Prostate gland (tissue), 2 donors: ENCODE measurements around the gene CCNB1. TPM values are rescaled to one million over a fixed set of nuclear protein-coding genes. Genes with fewer than 3 reads are reported as not detected.
"Not testable (repeated sequence)": the region's sequence is repeated elsewhere in the genome, so short reads cannot be mapped to it uniquely, and the experiment has no call there.

Source experiments
- DNase-seq: peaks from one replicate; pipeline ENCODE4 v3.0.0-alpha.2; 2019; ENCODE audit warnings: low spot score
- H3K27ac ChIP-seq, 2 donors: fragments of 200-600 bp; sonication (generic); 2 replicates each; pipeline ENCODE4 v1.5.1; 2017 to 2019
- H3K27me3 ChIP-seq: fragments of 200-600 bp; sonication (generic); replicated peaks from 2 replicates; pipeline ENCODE4 v1.5.1; 2019; ENCODE audit not compliant: insufficient read depth
- H3K36me3 ChIP-seq, 2 donors: fragments of 200-600 bp; sonication (generic); 1 replicate in 1 of 2; 2 replicates in 1 of 2; pipeline versions ENCODE4 v1.5.1 to v1.8.1; 2017 to 2019
- H3K4me1 ChIP-seq: fragments of 200-600 bp; sonication (generic); replicated peaks from 2 replicates; pipeline ENCODE4 v1.5.1; 2019
- H3K4me3 ChIP-seq, 2 donors: fragments of 200-600 bp; sonication (generic); 2 replicates each; pipeline ENCODE4 v1.5.1; 2017 to 2019
- H3K9me3 ChIP-seq: fragments of 200-600 bp; sonication (generic); 2 replicates; pipeline ENCODE4 v1.5.1; 2017
- POLR2A ChIP-seq: fragments of 450-650 bp; IDR thresholded peaks from one replicate; pipeline ENCODE4 v1.6.1; 2016; ENCODE audit warnings: antibody characterized with exemption, mild to moderate bottlenecking
- POLR2AphosphoS5 ChIP-seq: sonication (generic); formaldehyde crosslinking; IDR thresholded peaks from one replicate; pipeline ENCODE4 v1.6.1; 2017; ENCODE audit warnings: antibody characterized with exemption
- WGBS: methylation state at CpG from one replicate; pipeline ENCODE4 v1.1.5; 2018; 5-methylcytosine and 5-hydroxymethylcytosine counted together
- intact Hi-C: fragments of 100-400 bp; cut with DNase I; formaldehyde crosslinking; loops from one replicate; pipeline ENCODE4 v1.14.2; 2022
- total RNA-seq, 2 donors: library from RNA; depleted of rRNA; stranded (reverse); fragments of >200 nt; gene quantifications; one replicate each; pipeline ENCODE4 v1.1.0, GENCODE V29; 2016
- TF ChIP-seq, protein P1 (sequence below), 4 experiments: fragments of 200-600 bp in 2 of 4; fragments of 450-650 bp in 2 of 4; sonication (generic) in 2 of 4; IDR thresholded peaks; 1 replicate in 3 of 4; 2 replicates in 1 of 4; pipeline ENCODE4 v1.5.1; 2016 to 2019; ENCODE audit warnings: antibody characterized with exemption in 4 of 4, mild to moderate bottlenecking in 2 of 4, moderate library complexity in 2 of 4

Gene CCNB1
- total RNA-seq, 2 donors from 2014 or later: 9.7 to 24.3 TPM

DNA sequence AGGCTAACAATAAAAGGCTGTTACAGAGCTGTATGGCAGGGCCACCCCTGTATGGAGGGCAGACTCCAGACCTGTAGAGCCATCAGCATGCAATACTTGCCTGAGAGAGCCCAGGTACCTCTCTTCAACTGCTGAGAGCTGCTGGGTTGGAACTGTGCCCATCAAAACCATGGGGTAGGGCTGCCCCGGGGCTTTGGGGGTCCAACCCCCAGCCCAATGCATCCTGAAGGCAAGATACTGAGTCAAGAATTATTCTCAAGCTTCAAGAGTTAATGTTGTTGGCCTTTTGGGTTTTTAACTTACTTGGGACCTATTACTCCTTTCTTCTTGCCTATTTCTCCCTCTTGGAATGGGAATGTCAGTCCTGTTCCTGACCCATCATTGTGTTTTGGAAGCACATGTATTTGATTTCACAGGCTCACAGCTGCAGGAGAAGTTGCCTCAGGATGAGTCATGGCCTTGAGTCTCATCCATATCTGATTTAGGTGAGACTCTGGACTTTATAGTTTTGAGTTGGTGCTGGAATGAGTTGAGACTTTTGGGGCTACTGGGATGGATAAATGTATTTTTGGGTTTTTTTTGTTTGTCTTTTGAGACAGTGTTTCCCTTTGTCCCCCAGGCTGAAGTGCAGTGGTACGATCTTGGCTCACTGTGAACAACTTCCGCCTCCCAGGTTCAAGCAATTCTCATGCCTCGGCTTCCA, 46.7 kb downstream of the CCNB1 start:
- H3K4me1 ChIP-seq: no peaks in the 10 kb centered on the region
- no peaks in the 10 kb centered on the region for H3K36me3 ChIP-seq
- no peak overlapping the region for H3K27ac ChIP-seq
- intact Hi-C loops: loop anchor here (10.0 kb wide), 1 partner anchor 119 kb away; the partner anchor contains the start of gene SLC30A5
- no peaks in the 10 kb centered on the region for H3K27me3 ChIP-seq
- no peak overlapping the region for H3K4me3 ChIP-seq
- TF ChIP-seq, protein P1, sequence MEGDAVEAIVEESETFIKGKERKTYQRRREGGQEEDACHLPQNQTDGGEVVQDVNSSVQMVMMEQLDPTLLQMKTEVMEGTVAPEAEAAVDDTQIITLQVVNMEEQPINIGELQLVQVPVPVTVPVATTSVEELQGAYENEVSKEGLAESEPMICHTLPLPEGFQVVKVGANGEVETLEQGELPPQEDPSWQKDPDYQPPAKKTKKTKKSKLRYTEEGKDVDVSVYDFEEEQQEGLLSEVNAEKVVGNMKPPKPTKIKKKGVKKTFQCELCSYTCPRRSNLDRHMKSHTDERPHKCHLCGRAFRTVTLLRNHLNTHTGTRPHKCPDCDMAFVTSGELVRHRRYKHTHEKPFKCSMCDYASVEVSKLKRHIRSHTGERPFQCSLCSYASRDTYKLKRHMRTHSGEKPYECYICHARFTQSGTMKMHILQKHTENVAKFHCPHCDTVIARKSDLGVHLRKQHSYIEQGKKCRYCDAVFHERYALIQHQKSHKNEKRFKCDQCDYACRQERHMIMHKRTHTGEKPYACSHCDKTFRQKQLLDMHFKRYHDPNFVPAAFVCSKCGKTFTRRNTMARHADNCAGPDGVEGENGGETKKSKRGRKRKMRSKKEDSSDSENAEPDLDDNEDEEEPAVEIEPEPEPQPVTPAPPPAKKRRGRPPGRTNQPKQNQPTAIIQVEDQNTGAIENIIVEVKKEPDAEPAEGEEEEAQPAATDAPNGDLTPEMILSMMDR (IDR thresholded peaks at IDR 0.05): no peak
- TF ChIP-seq POLR2AphosphoS5 (no peak), POLR2A (no peak)
- no peak for DNase-seq
- WGBS: 100% methylated on average over 4 of the region's 4 CpGs
- H3K9me3 ChIP-seq: no peaks in the 10 kb centered on the region

DNA sequence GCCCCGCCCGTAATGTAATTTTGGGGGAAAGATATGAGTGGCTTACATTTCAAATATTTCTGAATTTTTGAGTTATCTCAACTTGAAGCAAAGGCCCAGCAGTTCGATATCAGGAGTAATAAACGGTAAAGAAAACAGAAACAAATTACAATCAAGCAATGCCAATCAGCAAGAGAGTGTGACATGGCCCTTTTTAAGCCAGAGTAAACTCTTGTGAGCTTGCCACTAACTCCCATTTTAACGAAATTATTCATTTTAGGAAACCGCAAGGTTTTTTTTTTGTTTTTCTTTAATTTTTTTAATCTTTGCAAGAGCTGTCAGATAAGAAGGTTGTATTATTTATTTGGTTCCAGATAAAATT, 50.2 kb downstream of the CCNB1 start:
- no peaks in the 10 kb centered on the region for H3K27me3 ChIP-seq
- intact Hi-C loops: loop anchor here (10.0 kb wide), 1 partner anchor 122 kb away; the partner anchor contains the start of gene SLC30A5
- peak overlapping the region; percentile 77 to 91 for H3K4me3 ChIP-seq
- WGBS: 55% methylated on average over 6 of the region's 6 CpGs
- peaks cover 4% of the 10 kb centered on the region for H3K4me1 ChIP-seq
- no peaks in the 10 kb centered on the region for H3K9me3 ChIP-seq
- no peaks in the 10 kb centered on the region for H3K36me3 ChIP-seq
- no peak for DNase-seq
- peak overlapping the region in 1 of 2 donors; percentile 86 for H3K27ac ChIP-seq
- TF ChIP-seq POLR2A (no peak), POLR2AphosphoS5 (no peak)
- TF ChIP-seq, protein P1 (IDR thresholded peaks at IDR 0.05): no peak

DNA sequence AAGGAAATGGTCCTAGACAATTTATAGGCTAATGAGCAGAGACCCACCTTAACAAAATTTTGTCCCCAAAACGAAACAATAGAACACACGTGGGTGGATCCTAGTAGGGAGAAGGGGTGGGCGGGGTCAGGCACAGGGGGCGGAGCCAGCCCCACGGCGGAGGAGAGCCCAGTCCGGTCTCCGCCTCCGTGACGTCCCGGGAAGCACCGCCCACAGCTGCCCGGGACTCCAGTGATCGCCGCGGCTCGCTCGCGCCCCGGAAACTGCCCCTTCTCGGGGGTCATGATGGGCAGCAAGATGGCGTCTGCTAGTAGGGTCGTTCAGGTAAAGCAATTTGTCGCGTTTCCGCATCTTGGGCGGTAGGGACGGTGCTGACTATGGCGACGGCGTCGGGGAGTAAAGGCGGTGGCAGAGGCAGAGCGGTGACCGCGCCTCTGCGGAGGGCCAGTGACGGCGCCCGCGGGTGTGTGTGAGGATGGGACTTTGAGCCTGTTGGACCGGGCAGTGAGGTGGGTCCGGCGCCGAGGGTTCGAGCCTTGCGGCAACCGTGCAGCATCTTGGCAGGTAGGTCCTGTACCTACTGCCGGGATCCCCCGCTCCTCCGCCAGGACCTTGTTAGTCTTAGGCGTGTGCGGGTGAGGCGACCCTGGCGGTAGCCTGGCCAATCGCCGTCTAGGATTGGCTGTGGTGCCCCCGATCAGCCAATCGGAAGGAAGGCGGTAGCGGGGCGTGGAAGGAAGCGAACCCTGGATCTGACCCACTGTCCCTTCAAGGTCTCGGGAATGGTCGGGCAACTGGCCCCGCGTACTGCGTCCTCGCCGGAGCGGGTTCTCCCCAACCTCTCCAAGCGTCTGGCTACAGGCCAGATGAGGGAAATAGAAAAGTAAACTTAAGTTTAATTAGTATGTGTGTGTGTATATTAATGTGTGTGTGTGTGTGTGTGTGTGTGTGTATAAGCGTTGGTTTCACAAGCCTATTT, 50.9 kb downstream of the CCNB1 start:
- intact Hi-C loops: loop anchor here (10.0 kb wide), 1 partner anchor 123 kb away; the partner anchor contains the start of gene SLC30A5
- peak overlapping the region; percentile 77 to 91 for H3K4me3 ChIP-seq
- H3K9me3 ChIP-seq: no peaks in the 10 kb centered on the region
- DNase-seq: peak; percentile 96
- H3K27ac ChIP-seq: peak overlapping the region; percentile 86 to 87
- peaks cover 4% of the 10 kb centered on the region for H3K4me1 ChIP-seq
- WGBS: under 1% methylated on average over 52 of the region's 73 CpGs
- no peaks in the 10 kb centered on the region for H3K27me3 ChIP-seq
- no peaks in the 10 kb centered on the region for H3K36me3 ChIP-seq
- peak; percentile 86 for TF ChIP-seq POLR2A
- TF ChIP-seq, protein P1 (IDR thresholded peaks at IDR 0.05): peak in 3 of 4 experiments; percentile 15 to 65 (median 57)
- peak; percentile 93 for TF ChIP-seq POLR2AphosphoS5

DNA sequence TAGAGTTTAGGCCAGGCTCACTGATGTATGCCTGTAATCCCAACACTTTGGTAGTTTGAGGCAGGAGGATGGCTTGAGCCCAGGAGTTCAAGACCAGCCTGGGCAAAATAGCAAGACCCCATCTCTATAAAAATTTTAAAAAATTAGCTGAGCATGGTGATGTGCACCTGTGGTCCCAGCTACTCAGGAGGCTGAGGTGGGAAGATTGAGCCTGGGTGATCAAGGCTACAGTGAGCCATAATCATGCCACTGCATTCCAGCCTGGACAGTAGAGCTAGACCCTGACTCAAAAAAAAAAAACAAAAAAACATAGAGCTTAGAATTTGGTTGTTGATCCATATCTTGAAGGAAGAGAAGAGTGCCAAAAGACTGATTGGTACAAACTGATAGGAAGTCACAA, 53.0 kb downstream of the CCNB1 start:
- TF ChIP-seq POLR2A (no peak), POLR2AphosphoS5 (no peak)
- TF ChIP-seq, protein P1 (IDR thresholded peaks at IDR 0.05): no peak
- Histone ChIP-seq H3K27me3 (no peaks in the 10 kb centered on the region), H3K9me3 (no peaks in the 10 kb centered on the region), H3K27ac (no peak overlapping the region), H3K4me3 (no peak overlapping the region), H3K4me1 (peaks cover 4% of the 10 kb centered on the region), H3K36me3 (no peaks in the 10 kb centered on the region)
- no peak for DNase-seq
- intact Hi-C loops: loop anchor here (10.0 kb wide), 1 partner anchor 125 kb away; the partner anchor contains the start of gene SLC30A5

DNA sequence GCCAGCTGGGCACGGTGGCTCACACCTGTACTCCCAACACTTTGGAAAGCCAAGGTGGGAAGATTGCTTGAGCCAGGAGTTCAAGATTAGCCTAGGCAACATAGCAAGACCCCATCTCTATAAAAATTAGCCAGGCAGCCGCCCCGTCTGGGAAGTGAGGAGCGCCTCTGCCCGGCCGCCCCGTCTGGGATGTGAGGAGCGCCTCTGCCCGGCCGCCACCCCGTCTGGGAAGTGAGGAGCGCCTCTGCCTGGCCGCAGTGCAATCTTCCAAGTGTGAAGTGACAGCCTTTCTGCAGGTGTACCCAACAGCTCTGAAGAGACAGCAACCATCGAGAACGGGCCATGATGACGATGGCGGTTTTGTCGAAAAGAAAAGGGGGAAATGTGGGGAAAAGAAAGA, 53.4 kb downstream of the CCNB1 start:
- H3K4me1 ChIP-seq, H3K4me3 ChIP-seq, intact Hi-C loops, DNase-seq, H3K27ac ChIP-seq, H3K9me3 ChIP-seq, H3K36me3 ChIP-seq, H3K27me3 ChIP-seq: not testable (repeated sequence)
- 96% methylated on average over 18 of the region's 18 CpGs for WGBS

DNA sequence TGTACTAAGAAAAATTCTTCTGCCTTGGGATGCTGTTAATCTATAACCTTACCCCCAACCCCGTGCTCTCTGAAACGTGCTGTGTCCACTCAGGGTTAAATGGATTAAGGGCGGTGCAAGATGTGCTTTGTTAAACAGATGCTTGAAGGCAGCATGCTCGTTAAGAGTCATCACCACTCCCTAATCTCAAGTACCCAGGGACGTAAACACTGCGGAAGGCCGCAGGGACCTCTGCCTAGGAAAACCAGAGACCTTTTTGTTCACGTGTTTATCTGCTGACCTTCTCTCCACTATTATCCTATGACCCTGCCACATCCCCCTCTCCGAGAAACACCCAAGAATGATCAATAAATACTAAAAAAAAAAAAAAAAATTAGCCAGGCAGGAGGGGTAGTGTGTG, 53.9 kb downstream of the CCNB1 start:
- H3K36me3 ChIP-seq, DNase-seq, H3K9me3 ChIP-seq, H3K27ac ChIP-seq, H3K4me3 ChIP-seq, H3K4me1 ChIP-seq, H3K27me3 ChIP-seq, intact Hi-C loops: not testable (repeated sequence)
- WGBS: 88% methylated on average over 9 of the region's 9 CpGs
